Parathyroid adenoma (tissue), 2 donors: ENCODE data around the gene CHTF18.
"Not testable (repeated sequence)": the region's sequence is repeated elsewhere in the genome, so short reads cannot be mapped to it uniquely, and the experiment has no call there.

ENCODE experiments used
- H2AFZ ChIP-seq: fragments of 300-600 bp; sonication (generic); one replicate; pipeline ENCODE4 v1.7.0; 2017; ENCODE audit warnings: antibody characterized with exemption, mild to moderate bottlenecking
- H3K27ac ChIP-seq: fragments of 300-600 bp; sonication (generic); one replicate; pipeline ENCODE4 v1.7.0; 2017
- H3K27me3 ChIP-seq: fragments of 300-600 bp; sonication (generic); one replicate; pipeline ENCODE4 v1.7.0; 2017; ENCODE audit warnings: low read length; ENCODE audit not compliant: control insufficient read depth, insufficient read depth
- H3K36me3 ChIP-seq: fragments of 300-600 bp; sonication (generic); one replicate; pipeline ENCODE4 v1.7.0; 2017; ENCODE audit warnings: low read length; ENCODE audit not compliant: control insufficient read depth, insufficient read depth
- H3K4me1 ChIP-seq: fragments of 300-600 bp; sonication (generic); one replicate; pipeline ENCODE4 v1.7.0; 2017; ENCODE audit warnings: control low read depth
- H3K4me2 ChIP-seq: fragments of 300-600 bp; sonication (generic); one replicate; pipeline ENCODE4 v1.7.0; 2017; ENCODE audit warnings: low read length
- H3K4me3 ChIP-seq: fragments of 300-600 bp; sonication (generic); one replicate; pipeline ENCODE4 v1.7.0; 2017; ENCODE audit warnings: low read depth, low read length
- H3K79me2 ChIP-seq: fragments of 300-600 bp; sonication (generic); one replicate; pipeline ENCODE4 v1.7.0; 2017; ENCODE audit warnings: control low read depth
- H3K9ac ChIP-seq: fragments of 300-600 bp; sonication (generic); one replicate; pipeline ENCODE4 v1.7.0; 2017; ENCODE audit warnings: mild to moderate bottlenecking
- H3K9me3 ChIP-seq: fragments of 300-600 bp; sonication (generic); one replicate; pipeline ENCODE4 v1.7.0; 2017; ENCODE audit warnings: low read length; ENCODE audit not compliant: control insufficient read depth
- TF ChIP-seq, protein P1 (sequence below): fragments of 300-600 bp; sonication (generic); IDR thresholded peaks from one replicate; pipeline ENCODE4 v1.7.0; 2017; ENCODE audit warnings: antibody characterized with exemption, mild to moderate bottlenecking
- donor health status: primary hyperparathyroidism.

The CHTF18 gene

GRCh38 chr16:819336-820043 lies 31.1 kb downstream of the CHTF18 start:
- Histone ChIP-seq H3K4me3 (no peak overlapping the region), H3K27ac (no peak overlapping the region)

DNA sequence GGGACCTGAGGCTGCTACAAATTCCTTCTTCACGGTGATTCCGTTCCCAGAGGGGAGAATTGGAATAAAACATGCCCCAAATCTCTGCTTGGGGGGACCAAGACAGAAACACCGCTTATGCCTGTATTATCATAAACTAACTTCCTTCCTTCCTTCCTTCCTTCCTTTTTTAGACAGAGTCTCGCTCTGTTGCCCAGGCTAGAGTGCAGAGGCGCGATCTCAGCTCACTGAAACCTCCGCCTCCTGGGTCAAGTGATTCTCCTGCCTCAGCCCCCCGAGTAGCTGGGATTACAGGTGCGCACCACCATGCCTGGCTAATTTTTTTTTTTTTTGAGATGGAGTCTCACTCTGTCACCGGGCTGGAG lies 31.6 kb downstream of the CHTF18 start:
- not testable (repeated sequence) for H3K27me3 ChIP-seq, H3K9me3 ChIP-seq, H3K4me1 ChIP-seq, H3K4me3 ChIP-seq, H3K27ac ChIP-seq, H3K79me2 ChIP-seq, H3K36me3 ChIP-seq, H2AFZ ChIP-seq, H3K9ac ChIP-seq, H3K4me2 ChIP-seq

More at GRCh38 chr16:819336-820043, 31.1 kb downstream of the CHTF18 start:
- no peaks in the 10 kb centered on the region for H3K4me1 ChIP-seq
- no peak overlapping the region for H3K9ac ChIP-seq
- H3K79me2 ChIP-seq, result no peaks in the 10 kb centered on the region
- H3K27me3 ChIP-seq, result no peaks in the 10 kb centered on the region
- TF ChIP-seq, protein P1, sequence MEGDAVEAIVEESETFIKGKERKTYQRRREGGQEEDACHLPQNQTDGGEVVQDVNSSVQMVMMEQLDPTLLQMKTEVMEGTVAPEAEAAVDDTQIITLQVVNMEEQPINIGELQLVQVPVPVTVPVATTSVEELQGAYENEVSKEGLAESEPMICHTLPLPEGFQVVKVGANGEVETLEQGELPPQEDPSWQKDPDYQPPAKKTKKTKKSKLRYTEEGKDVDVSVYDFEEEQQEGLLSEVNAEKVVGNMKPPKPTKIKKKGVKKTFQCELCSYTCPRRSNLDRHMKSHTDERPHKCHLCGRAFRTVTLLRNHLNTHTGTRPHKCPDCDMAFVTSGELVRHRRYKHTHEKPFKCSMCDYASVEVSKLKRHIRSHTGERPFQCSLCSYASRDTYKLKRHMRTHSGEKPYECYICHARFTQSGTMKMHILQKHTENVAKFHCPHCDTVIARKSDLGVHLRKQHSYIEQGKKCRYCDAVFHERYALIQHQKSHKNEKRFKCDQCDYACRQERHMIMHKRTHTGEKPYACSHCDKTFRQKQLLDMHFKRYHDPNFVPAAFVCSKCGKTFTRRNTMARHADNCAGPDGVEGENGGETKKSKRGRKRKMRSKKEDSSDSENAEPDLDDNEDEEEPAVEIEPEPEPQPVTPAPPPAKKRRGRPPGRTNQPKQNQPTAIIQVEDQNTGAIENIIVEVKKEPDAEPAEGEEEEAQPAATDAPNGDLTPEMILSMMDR, result no peak
- no peaks in the 10 kb centered on the region for H3K36me3 ChIP-seq
- H3K4me2 ChIP-seq, result no peak overlapping the region
- H3K9me3 ChIP-seq, result no peaks in the 10 kb centered on the region
- H2AFZ ChIP-seq, result no peak overlapping the region

DNA sequence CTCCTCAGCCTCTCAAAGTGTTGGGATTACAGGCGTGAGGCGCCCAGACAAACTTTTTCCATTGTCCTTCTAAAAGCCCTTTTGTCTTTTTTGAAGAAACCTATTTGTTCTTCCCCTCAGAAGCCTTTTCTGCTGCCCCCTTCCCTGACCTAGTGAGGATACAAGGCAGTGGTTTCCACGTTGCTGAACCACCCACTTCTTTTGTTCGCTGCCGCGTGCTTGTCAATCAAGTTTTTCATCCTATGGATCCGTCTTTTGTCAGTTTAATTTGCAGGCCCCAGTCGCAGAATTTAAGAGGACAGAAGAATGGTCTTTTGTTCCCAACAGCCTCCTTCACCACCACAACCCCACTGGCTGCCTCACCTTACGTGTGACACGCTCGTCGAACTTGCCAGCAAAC lies 32.3 kb downstream of the CHTF18 start:
- no peak overlapping the region for H2AFZ ChIP-seq
- H3K79me2 ChIP-seq, result no peaks in the 10 kb centered on the region
- TF ChIP-seq, protein P1, result no peak
- H3K27me3 ChIP-seq, result no peaks in the 10 kb centered on the region
- H3K36me3 ChIP-seq, result no peaks in the 10 kb centered on the region
- H3K9me3 ChIP-seq, result no peaks in the 10 kb centered on the region
- H3K4me2 ChIP-seq, result no peak overlapping the region
- H3K9ac ChIP-seq, result no peak overlapping the region
- H3K27ac ChIP-seq, result no peak overlapping the region
- H3K4me1 ChIP-seq, result no peaks in the 10 kb centered on the region
- H3K4me3 ChIP-seq, result no peak overlapping the region

DNA sequence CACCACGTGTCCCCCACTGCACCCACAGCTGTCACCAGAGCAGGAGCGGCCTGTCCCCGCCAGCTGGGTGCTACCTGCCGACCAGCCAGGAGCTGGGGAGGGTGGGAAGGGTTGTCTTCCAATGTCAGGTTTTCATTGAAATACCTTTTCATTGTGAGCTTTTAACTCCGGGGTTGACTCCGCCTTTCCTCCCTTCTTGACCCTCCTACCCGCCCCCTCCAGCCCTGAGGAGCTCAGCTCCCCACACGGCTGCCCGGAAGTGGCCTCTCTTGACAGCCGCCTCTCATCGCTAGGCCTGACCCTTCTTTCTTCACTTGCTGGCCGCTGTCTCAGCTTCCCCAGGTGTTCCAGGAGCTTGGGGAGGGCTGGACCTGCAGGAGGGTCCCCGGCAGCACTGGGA lies 33.3 kb downstream of the CHTF18 start:
- H3K9me3 ChIP-seq, result no peaks in the 10 kb centered on the region
- H3K4me1 ChIP-seq, result no peaks in the 10 kb centered on the region
- no peaks in the 10 kb centered on the region for H3K79me2 ChIP-seq
- TF ChIP-seq, protein P1, result no peak
- H3K4me2 ChIP-seq, result no peak overlapping the region
- H2AFZ ChIP-seq, result no peak overlapping the region
- H3K36me3 ChIP-seq, result no peaks in the 10 kb centered on the region
- no peak overlapping the region for H3K27ac ChIP-seq
- no peak overlapping the region for H3K9ac ChIP-seq
- H3K4me3 ChIP-seq, result no peak overlapping the region
- no peaks in the 10 kb centered on the region for H3K27me3 ChIP-seq

DNA sequence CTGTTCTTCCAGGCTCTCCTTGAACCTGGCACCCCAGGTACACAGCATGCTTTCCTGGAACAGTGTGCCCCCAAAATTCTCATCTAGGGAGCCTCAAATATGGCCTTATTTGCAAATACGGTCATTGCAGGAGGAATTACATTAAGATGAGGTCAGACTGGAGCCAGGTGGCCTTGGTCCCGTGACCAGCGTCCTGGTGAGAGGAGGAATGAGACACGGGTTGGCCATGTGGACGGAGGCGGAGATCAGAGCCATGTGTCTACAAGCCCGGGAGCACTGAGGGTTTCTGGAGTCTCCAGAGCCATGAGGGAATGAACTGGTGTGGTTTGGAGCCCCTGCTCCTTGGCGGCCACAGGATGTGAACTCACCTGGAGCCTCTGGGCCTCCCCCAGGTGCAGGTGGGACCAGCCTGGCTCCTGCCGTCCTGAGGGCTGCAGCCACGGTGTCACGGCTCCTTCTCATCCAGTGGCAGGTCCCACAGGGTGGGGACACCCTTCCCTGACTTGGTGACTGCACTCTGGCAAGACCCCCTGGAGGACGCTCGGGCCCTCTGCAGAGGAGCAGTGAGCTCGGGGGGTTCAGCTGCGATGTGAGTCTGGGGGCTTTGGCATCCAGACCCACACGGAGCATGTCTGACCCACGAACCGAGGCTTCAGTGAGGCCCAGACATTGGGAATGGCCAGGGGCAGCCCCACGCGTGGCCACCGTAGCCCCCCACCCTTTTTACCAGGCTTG lies 33.9 kb downstream of the CHTF18 start:
- Histone ChIP-seq H3K4me2 (no peak overlapping the region), H2AFZ (no peak overlapping the region), H3K9ac (no peak overlapping the region), H3K27ac (no peak overlapping the region), H3K36me3 (no peaks in the 10 kb centered on the region), H3K9me3 (no peaks in the 10 kb centered on the region), H3K27me3 (no peaks in the 10 kb centered on the region), H3K4me1 (no peaks in the 10 kb centered on the region), H3K4me3 (no peak overlapping the region), H3K79me2 (no peaks in the 10 kb centered on the region)
- TF ChIP-seq, protein P1, result no peak
